ENCODE measurements around the gene OTULINL. TPM values are rescaled to one million over a fixed set of nuclear protein-coding genes. Genes with fewer than 3 reads are reported as not detected.

The OTULINL gene
- not detected in 2 replicates for total RNA-seq

GRCh38 chr5:14581106-14581890 lies at the start of gene OTULINL:
Gene OTULINL (plus strand): TSS chr5:14581792. CDS start chr5:14581895, 103 bp downstream.

Other genes with a start within 250 kb of the OTULINL start
- 19.6 and 29.4 TPM in 2 replicates for gene OTULIN, start 82.9 kb downstream of the OTULINL start, total RNA-seq

Measured in cardiac atrium fibroblast (primary cell).